ENCODE data around the gene LEKR1.

The LEKR1 gene

GRCh38 chr3:156816091-156816793 lies 9.9 kb upstream of the LEKR1 start:
- DNase-seq (ENCODE audit: low spot score), result peak; percentile 65
- TF ChIP-seq CTCF (IDR thresholded peaks at IDR 0.05; ENCODE audit: borderline replicate concordance, control extremely low read depth, extremely low read depth, insufficient read depth, missing control alignments), result no peak
- in situ Hi-C loops (cut with MboI; ENCODE audit: low sequenced_read_pairs, unreplicated experiment), result loop anchor here (10.0 to 25.0 kb wide), 2 partner anchors 131 to 279 kb away; no protein-coding TSS in a partner anchor

GRCh38 chr3:156816794-156817645 lies 9.1 kb upstream of the LEKR1 start:
- DNase-seq (ENCODE audit: low spot score), result peak; percentile 84
- no peak for TF ChIP-seq CTCF (IDR thresholded peaks at IDR 0.05; ENCODE audit: borderline replicate concordance, control extremely low read depth, extremely low read depth, insufficient read depth, missing control alignments)
- in situ Hi-C loops (cut with MboI; ENCODE audit: low sequenced_read_pairs, unreplicated experiment), result loop anchor here (10.0 to 25.0 kb wide), 2 partner anchors 132 to 280 kb away; no protein-coding TSS in a partner anchor

GRCh38 chr3:156817646-156818272 lies 8.4 kb upstream of the LEKR1 start:
- no peak for TF ChIP-seq CTCF (IDR thresholded peaks at IDR 0.05; ENCODE audit: borderline replicate concordance, control extremely low read depth, extremely low read depth, insufficient read depth, missing control alignments)
- in situ Hi-C loops (cut with MboI; ENCODE audit: low sequenced_read_pairs, unreplicated experiment), result loop anchor here (10.0 to 25.0 kb wide), 2 partner anchors 133 to 280 kb away; no protein-coding TSS in a partner anchor
- DNase-seq (ENCODE audit: low spot score), result no peak

GRCh38 chr3:156818273-156818651 lies 7.9 kb upstream of the LEKR1 start:
- no peak for DNase-seq (ENCODE audit: low spot score)
- no peak for TF ChIP-seq CTCF (IDR thresholded peaks at IDR 0.05; ENCODE audit: borderline replicate concordance, control extremely low read depth, extremely low read depth, insufficient read depth, missing control alignments)
- in situ Hi-C loops (cut with MboI; ENCODE audit: low sequenced_read_pairs, unreplicated experiment), result loop anchor here (10.0 to 25.0 kb wide), 2 partner anchors 133 to 281 kb away; no protein-coding TSS in a partner anchor

- TF ChIP-seq CTCF (IDR thresholded peaks at IDR 0.05; ENCODE audit: borderline replicate concordance, control extremely low read depth, extremely low read depth, insufficient read depth, missing control alignments), result no peak
- no peak for DNase-seq (ENCODE audit: low spot score)
- in situ Hi-C loops (cut with MboI; ENCODE audit: low sequenced_read_pairs, unreplicated experiment), result loop anchor here (10.0 to 25.0 kb wide), 2 partner anchors 134 to 282 kb away; no protein-coding TSS in a partner anchor
Observed at GRCh38 chr3:156818890-156819289, 7.3 kb upstream of the LEKR1 start.
